ENCODE results near the gene CENPX. TPM values are rescaled to one million over a fixed set of nuclear protein-coding genes. Genes with fewer than 3 reads are reported as not detected.
A peak's percentile ranks its signal among the peaks of the same experiment; 100 is the strongest.

CENPX gene
- total and polyA plus RNA-seq, 2 of the 13 experiments (the other 11 are each of a cell fraction or from before 2014, with no cell fraction given) = 92.7 to 170 TPM

GRCh38 chr17:82023447-82024241 lies 966 bp upstream of the CENPX start (continued):
- TF ChIP-seq AHDC1 (CRISPR knock-in tag; IDR thresholded peaks at IDR 0.05; ENCODE audit: borderline replicate concordance) (no peak), FUBP1 (CRISPR knock-in tag; IDR thresholded peaks at IDR 0.05; ENCODE audit: borderline replicate concordance) (no peak), TBX2 (CRISPR knock-in tag; IDR thresholded peaks at IDR 0.05; ENCODE audit: borderline replicate concordance) (peak; percentile 47; the same call in 1 of the 2 replicates), ZNF142 (CRISPR knock-in tag; IDR thresholded peaks at IDR 0.05) (0 out of 2 replicates have a peak, but pooled peaks have one; percentile 53), ZBTB38 (CRISPR knock-in tag; IDR thresholded peaks at IDR 0.05) (peak; percentile 73; the same call in 1 of the 2 replicates), AKNA (CRISPR knock-in tag; IDR thresholded peaks at IDR 0.05; ENCODE audit: borderline replicate concordance) (no peak), CREBL2 (CRISPR knock-in tag; IDR thresholded peaks at IDR 0.05; ENCODE audit: borderline replicate concordance) (no peak)

Measured in HepG2 (cell line).